ENCODE results near the gene PALS2. TPM values are rescaled to one million over a fixed set of nuclear protein-coding genes. Genes with fewer than 3 reads are reported as not detected.

Gene PALS2
- total RNA-seq, 1 donor from 2014 or later: 51.8 TPM

- peak; percentile 6 for DNase-seq (ENCODE audit: low spot score)
- H3K4me1 ChIP-seq: peaks cover 28% of the 10 kb centered on the region
- H3K4me3 ChIP-seq: no peak overlapping the region
- H3K27ac Mint-ChIP-seq: no peak overlapping the region
- H3K79me2 ChIP-seq (ENCODE audit: low read depth): peaks cover 91% of the 10 kb centered on the region
- H3K4me2 ChIP-seq: no peak overlapping the region
- H4K20me1 ChIP-seq (ENCODE audit: low read depth): peaks cover 17% of the 10 kb centered on the region
- no peak overlapping the region for H3K9ac ChIP-seq
- no peaks in the 10 kb centered on the region for H3K36me3 ChIP-seq
- TF ChIP-seq CTCF (IDR thresholded peaks at IDR 0.05) (no peak), EZH2phosphoT487 (IDR thresholded peaks at IDR 0.05) (no peak), EZH2 (IDR thresholded peaks at IDR 0.05) (no peak)
- H3K36me3 Mint-ChIP-seq: peaks cover 8% of the 10 kb centered on the region
- no peak overlapping the region for H3K27ac ChIP-seq
- no peak overlapping the region for H3K4me3 Mint-ChIP-seq
- peaks cover 6% of the 10 kb centered on the region for H3K27me3 Mint-ChIP-seq (ENCODE audit: insufficient read depth, low read depth)
- H3K9me3 ChIP-seq (ENCODE audit: low read depth): no peaks in the 10 kb centered on the region
- peaks cover 40% of the 10 kb centered on the region for H3K4me1 Mint-ChIP-seq
- no peak overlapping the region for H2AFZ ChIP-seq (replicated peaks)
- no peaks in the 10 kb centered on the region for H3K27me3 ChIP-seq
- peaks cover 6% of the 10 kb centered on the region for H3F3A ChIP-seq (ENCODE audit: low read depth)
- peaks cover 6% of the 10 kb centered on the region for H3K9me3 Mint-ChIP-seq
Observed at GRCh38 chr7:24578052-24578451, 4.8 kb downstream of the PALS2 start.

GRCh38 chr7:24580283-24580946 lies 7.2 kb downstream of the PALS2 start:
- no peak overlapping the region for H3K27ac ChIP-seq
- no peak overlapping the region for H2AFZ ChIP-seq (replicated peaks)
- peaks cover 8% of the 10 kb centered on the region for H3K36me3 Mint-ChIP-seq
- H3K36me3 ChIP-seq: no peaks in the 10 kb centered on the region
- H3K4me1 Mint-ChIP-seq: peaks cover 28% of the 10 kb centered on the region
- no peaks in the 10 kb centered on the region for H3F3A ChIP-seq (ENCODE audit: low read depth)
- H3K9ac ChIP-seq: no peak overlapping the region
- DNase-seq (ENCODE audit: low spot score): no peak
- peaks cover 87% of the 10 kb centered on the region for H3K79me2 ChIP-seq (ENCODE audit: low read depth)
- TF ChIP-seq EZH2 (IDR thresholded peaks at IDR 0.05) (no peak), EZH2phosphoT487 (IDR thresholded peaks at IDR 0.05) (no peak), CTCF (IDR thresholded peaks at IDR 0.05) (no peak)
- H3K4me2 ChIP-seq: no peak overlapping the region
- no peak overlapping the region for H3K4me3 Mint-ChIP-seq
- H3K4me3 ChIP-seq: no peak overlapping the region
- H3K27me3 ChIP-seq: no peaks in the 10 kb centered on the region
- peaks cover 17% of the 10 kb centered on the region for H4K20me1 ChIP-seq (ENCODE audit: low read depth)
- peaks cover 6% of the 10 kb centered on the region for H3K27me3 Mint-ChIP-seq (ENCODE audit: insufficient read depth, low read depth)
- H3K27ac Mint-ChIP-seq: no peak overlapping the region
- H3K9me3 Mint-ChIP-seq: peaks cover 6% of the 10 kb centered on the region
- peaks cover 20% of the 10 kb centered on the region for H3K4me1 ChIP-seq
- no peaks in the 10 kb centered on the region for H3K9me3 ChIP-seq (ENCODE audit: low read depth)

- Histone ChIP-seq H3K79me2 (ENCODE audit: low read depth) (peaks cover 86% of the 10 kb centered on the region), H3K9me3 (ENCODE audit: low read depth) (no peaks in the 10 kb centered on the region)
- H3K4me3 Mint-ChIP-seq: no peak overlapping the region
Observed at GRCh38 chr7:24582166-24582565, 8.9 kb downstream of the PALS2 start.

More at GRCh38 chr7:24582166-24582565, 8.9 kb downstream of the PALS2 start:
- H3K4me1 ChIP-seq: peaks cover 9% of the 10 kb centered on the region
- no peak overlapping the region for H3K4me3 ChIP-seq
- H3K27me3 ChIP-seq: no peaks in the 10 kb centered on the region
- Mint-ChIP-seq H3K27ac (no peak overlapping the region), H3K9me3 (peaks cover 9% of the 10 kb centered on the region), H3K27me3 (ENCODE audit: insufficient read depth, low read depth) (peaks cover 6% of the 10 kb centered on the region), H3K4me1 (peaks cover 16% of the 10 kb centered on the region), H3K36me3 (peaks cover 12% of the 10 kb centered on the region)
- TF ChIP-seq EZH2 (IDR thresholded peaks at IDR 0.05): no peak
- TF ChIP-seq EZH2phosphoT487 (IDR thresholded peaks at IDR 0.05): no peak
- no peak for TF ChIP-seq CTCF (IDR thresholded peaks at IDR 0.05)
- no peaks in the 10 kb centered on the region for H3K36me3 ChIP-seq
- no peaks in the 10 kb centered on the region for H3F3A ChIP-seq (ENCODE audit: low read depth)
- H2AFZ ChIP-seq (replicated peaks): no peak overlapping the region
- no peak overlapping the region for H3K4me2 ChIP-seq
- H4K20me1 ChIP-seq (ENCODE audit: low read depth): peaks cover 3% of the 10 kb centered on the region
- H3K9ac ChIP-seq: no peak overlapping the region
- H3K27ac ChIP-seq: no peak overlapping the region
- no peak for DNase-seq (ENCODE audit: low spot score)
